Skeletal muscle cell (primary cell): ENCODE measurements around the gene MYLK4.
A peak's percentile ranks its signal among the peaks of the same experiment; 100 is the strongest.

Experiments
- DNase-seq: peaks from one replicate; pipeline ENCODE4 v3.0.0-alpha.2; 2010; ENCODE audit warnings: low read depth
- H3K4me3 ChIP-seq: 2 replicates; pipeline ENCODE4 v1.5.1; 2011; ENCODE audit warnings: low read depth, mild to moderate bottlenecking, control low read depth, low read length, moderate library complexity

Gene MYLK4

DNA sequence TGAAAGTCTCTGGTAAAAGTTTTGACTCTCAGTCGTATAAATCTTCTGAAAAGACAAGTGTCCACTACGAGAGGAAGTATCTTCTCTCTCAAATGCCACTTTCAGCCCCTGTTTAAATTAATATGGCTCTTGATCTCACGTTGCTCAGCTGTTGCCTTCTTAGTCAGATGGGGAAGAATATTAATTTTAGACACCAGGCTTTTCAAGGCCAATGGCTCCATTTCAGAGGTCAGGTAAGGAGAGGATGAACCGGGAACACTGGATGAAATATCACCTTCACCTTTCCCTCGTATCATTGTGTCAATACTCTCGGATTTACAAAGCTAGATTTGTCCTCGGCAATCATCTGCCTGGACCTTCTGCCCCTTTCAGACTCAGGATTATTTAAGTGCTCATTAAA lies at the start of gene MYLK4:
MYLK4 (minus strand) TSS at position 91 of the 400 bp plus-strand sequence. CDS start 1,628 bp downstream, outside the sequence.
- no peak within 1 kb of the TSS for H3K4me3 ChIP-seq
- no peak for DNase-seq

GRCh38 chr6:2799936-2800527 lies 49.3 kb upstream of the MYLK4 start:
- no peak overlapping the region for H3K4me3 ChIP-seq
- no peak for DNase-seq

GRCh38 chr6:2798586-2799134 lies 47.9 kb upstream of the MYLK4 start:
- DNase-seq = no peak
- no peak overlapping the region for H3K4me3 ChIP-seq

DNA sequence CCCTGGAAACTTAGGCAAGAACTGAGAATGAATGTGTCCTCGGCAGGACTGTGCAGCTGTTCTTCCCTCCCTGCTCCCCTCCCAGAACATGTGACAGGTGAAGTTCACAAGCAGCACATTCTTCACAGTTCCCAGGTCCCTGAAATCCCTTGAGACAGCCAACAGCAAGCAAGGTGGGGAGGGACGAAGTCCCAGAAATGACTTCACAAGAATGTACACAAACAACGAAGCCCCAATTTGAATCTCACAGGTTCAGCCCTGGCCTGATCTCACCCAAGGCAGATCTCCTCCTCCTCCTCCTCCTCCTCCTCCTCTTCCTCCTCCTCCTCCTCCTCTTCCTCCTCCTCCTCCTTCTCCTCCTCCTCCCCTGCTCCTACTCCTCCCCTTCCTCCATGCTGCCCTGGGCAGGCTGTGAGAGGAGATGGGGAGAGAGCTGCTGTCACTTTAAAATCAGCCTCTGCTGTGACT lies 46.9 kb upstream of the MYLK4 start:
- H3K4me3 ChIP-seq = no peak overlapping the region
- DNase-seq = no peak

DNA sequence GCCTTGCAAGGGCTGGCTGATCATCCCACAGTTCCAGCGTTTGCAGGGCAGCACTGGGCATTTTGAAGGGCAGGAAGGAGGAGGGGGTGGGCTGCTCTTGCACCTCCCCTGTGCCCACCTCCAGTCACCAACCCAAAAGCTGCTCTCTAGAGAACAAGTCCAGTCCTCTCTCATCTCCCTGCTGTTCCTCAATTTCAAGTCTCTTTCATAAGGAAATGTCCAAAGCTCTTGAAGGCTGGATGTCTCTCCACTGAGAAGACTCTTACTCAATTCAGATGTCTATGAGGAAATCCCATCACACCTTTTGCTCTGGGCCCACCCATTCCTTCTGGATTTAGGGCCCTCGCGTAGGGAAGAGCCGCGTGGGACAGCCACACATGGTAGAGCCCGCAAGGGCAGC lies 46.1 kb upstream of the MYLK4 start:
- no peak for DNase-seq
- no peak overlapping the region for H3K4me3 ChIP-seq

GRCh38 chr6:2795956-2796355 lies 45.2 kb upstream of the MYLK4 start:
- no peak overlapping the region for H3K4me3 ChIP-seq
- DNase-seq = no peak

DNA sequence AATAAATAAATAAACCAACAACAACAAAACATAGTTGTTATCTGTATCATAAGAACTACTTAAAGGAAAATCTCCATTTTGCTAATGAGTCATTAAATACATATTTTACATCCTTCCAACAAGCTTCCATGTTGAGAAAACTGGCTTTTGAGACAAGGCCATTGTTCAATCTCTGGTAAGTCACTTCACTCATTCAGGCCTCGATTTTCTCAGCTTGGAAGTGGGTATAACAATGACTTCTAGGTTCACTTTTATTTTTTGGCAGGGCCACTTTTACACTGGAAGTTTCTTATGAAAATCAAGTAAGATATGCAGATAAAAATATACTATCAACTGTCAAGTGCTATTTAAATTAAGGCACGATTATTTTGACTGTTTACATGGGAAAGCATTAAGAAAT lies 44.4 kb upstream of the MYLK4 start:
- no peak for DNase-seq
- H3K4me3 ChIP-seq = no peak overlapping the region

DNA sequence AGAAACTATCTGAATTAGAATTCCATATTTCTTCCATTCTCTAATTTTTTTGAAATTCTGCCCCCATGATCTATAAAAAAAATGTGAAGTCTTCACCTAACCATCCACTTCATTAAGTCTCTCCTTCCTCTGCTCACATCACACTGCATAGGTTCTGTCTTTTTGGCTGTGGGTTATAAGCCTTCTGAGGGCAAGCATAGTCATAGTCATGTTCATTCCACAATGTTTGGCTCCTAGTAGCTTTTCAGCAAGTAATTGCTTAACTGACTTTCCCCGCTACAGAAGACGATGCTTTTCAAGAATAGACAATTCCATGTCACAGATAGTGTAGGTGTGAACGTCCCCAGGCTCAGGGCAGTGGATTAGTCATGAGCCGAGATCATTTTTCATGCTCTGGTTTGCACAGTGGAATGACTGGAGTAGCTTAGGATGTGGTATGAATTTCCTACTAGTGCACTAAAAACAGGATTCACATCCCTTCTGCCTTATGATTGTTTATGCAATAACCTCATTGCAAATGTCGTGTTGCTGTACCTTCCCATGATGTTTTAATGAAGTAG lies 43.5 kb upstream of the MYLK4 start:
- DNase-seq = no peak
- H3K4me3 ChIP-seq = no peak overlapping the region

- no peak overlapping the region for H3K4me3 ChIP-seq
- no peak for DNase-seq
Observed at GRCh38 chr6:2793534-2794151, 42.9 kb upstream of the MYLK4 start.

GRCh38 chr6:2792330-2793110 lies 41.8 kb upstream of the MYLK4 start:
- DNase-seq = no peak
- no peak overlapping the region for H3K4me3 ChIP-seq

GRCh38 chr6:2791450-2791974 lies 40.8 kb upstream of the MYLK4 start:
- DNase-seq = no peak

DNA sequence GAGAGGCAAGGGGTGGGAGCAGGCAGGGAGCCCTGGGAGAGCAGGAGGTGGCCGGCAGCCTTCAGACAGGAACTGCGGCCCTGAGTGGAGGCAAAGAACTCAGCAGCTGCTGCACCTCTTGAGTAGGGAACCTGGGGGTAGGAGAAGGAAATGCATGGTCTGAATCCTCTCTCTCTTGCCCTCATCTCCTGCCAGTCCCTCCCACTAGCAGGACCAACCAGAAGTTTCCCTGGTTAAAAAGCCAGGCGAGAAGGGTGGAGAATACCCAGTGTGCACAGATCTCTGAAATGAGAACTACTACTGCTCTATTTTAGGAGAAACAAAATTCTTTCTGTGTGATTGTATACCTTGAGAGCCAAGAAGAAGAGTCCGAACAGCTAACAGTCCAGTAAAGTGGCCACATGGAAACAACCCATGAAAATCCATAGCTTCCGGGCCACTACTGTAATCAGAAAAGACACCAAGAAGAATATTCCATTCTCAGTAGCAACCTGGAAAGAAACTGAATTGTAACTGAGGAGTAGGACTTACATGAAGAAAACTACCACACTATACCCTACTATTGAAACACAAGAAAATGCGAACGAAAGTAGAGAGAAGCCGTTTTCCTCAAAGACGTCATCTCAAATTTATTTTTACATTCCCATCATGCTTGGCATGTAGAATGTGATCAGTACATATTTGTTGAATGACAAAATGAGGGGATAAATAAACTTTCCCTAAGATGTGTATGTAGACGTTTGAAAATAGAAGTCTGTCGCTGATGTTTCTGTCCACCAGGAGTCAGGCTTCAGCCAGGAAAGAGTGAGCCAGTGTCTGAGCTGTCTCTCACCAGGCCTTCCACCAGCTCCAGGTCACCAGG lies 40.1 kb upstream of the MYLK4 start:
- no peak for DNase-seq
- no peak overlapping the region for H3K4me3 ChIP-seq

More at GRCh38 chr6:2791450-2791974, 40.8 kb upstream of the MYLK4 start:
- no peak overlapping the region for H3K4me3 ChIP-seq

- DNase-seq = no peak
- no peak overlapping the region for H3K4me3 ChIP-seq
Observed at GRCh38 chr6:2786269-2786668, 35.5 kb upstream of the MYLK4 start.

- no peak for DNase-seq
- no peak overlapping the region for H3K4me3 ChIP-seq
Observed at GRCh38 chr6:2784930-2785329, 34.2 kb upstream of the MYLK4 start.

DNA sequence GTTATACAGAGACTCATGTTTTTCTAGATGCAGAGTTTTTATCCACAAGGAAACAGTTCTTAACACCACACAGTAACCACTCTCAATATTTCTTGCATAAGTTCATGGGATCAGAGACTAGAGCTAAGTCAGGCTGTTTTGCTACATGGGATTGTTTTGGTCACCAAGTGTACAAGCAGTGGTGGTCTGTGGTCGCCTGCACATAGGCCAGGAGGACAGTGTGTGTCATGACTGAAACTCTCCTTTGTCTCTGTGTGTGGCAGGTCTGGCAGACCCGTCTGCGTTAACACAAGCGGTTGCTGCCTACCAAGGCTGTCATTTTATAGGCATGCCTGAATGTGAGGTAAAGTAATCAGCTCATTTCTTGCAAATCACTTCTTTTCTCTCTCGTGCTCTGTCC lies 33.3 kb upstream of the MYLK4 start:
- H3K4me3 ChIP-seq = no peak overlapping the region
- no peak for DNase-seq

DNA sequence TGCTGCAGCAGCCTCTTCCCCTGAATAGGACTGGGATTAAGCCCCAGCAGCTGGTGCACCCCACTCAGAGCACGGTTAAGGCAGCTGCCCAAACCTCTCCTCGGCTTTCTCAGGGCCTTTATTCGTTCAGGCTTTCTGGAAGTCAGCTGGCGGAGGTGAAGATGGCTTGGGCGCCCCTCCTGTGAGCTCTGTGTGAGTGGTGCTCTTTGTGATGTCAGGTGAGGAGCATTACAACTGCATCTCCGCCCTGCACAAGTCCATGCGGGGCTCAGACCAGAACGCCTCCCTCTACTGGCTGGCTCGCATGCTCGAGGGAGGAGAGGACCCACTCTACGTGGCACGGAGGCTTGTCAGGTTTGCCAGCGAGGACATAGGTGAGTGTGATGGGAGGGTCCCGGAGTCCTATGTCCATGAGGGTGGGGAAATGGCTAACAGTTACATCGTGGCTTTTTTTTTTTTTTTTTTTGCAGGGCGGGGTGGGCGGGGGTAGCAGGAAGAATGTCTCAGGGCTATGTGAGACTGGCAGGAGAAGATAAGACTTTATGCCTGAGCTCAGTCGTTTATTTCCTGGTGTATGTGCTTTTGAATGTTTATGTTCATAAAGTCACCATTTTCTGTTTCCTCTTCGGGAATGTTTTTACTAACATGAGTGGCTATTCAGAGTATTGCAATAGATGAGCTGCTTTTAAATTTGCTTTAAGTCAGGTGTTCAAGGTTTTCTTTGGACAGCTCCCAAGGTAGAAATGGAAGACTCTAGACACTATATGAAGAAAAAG lies 32.7 kb upstream of the MYLK4 start:
- peak overlapping the region; percentile 3 for H3K4me3 ChIP-seq
- DNase-seq = no peak

DNA sequence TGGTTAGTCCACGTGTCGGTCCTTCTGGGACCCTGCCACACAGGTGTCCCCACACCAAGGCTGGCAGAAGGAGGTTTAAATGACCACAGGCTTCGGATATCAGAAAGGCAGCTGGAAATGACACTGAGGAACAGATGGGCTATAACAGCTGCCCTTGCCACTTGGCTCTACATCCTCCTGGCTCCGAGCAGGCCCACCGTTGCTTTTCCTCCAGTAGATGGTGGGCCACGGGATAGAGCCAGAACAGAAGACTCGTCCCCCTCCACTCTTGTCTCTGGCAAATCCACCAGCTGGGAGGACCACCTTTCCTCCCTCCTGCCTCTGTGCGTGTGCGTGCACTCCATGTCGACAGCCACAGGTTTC lies 32.1 kb upstream of the MYLK4 start:
- H3K4me3 ChIP-seq = no peak overlapping the region
- no peak for DNase-seq

GRCh38 chr6:2782356-2782708 lies 31.6 kb upstream of the MYLK4 start:
- no peak overlapping the region for H3K4me3 ChIP-seq
- DNase-seq = no peak
